DMS53 treated with DMSO at 0.1 percent for 48 hours (cell line): ENCODE data around the gene RETSAT.
"Not testable (repeated sequence)": the region's sequence is repeated elsewhere in the genome, so short reads cannot be mapped to it uniquely, and the experiment has no call there.

Experiments
- DNase-seq: peaks from one replicate; lab custom pipeline; 2025; ENCODE audit not compliant: unreplicated experiment; lab: John Stamatoyannopoulos, UW

RETSAT gene

GRCh38 chr2:85354286-85355072 is at the start of gene RETSAT, which contains the start of gene ELMOD3:
Gene RETSAT, minus strand, starts transcription at chr2:85354528. Its CDS starts 21 bp downstream, at chr2:85354507.
Gene ELMOD3, plus strand, starts transcription at chr2:85354769. Its CDS starts 2,430 bp downstream, at chr2:85357199.
- peak; percentile 99 for DNase-seq

GRCh38 chr2:85401844-85402243 is 47.5 kb upstream of the RETSAT start:
- no peak for DNase-seq

GRCh38 chr2:85401464-85401805 is 47.1 kb upstream of the RETSAT start:
- no peak for DNase-seq

GRCh38 chr2:85400541-85401463 is 46.5 kb upstream of the RETSAT start:
- DNase-seq, result no peak

- DNase-seq, result peak; percentile 10
These were observed 45.7 kb upstream of the RETSAT start for GRCh38 chr2:85400023-85400422.

- no peak for DNase-seq
These were observed 44.8 kb upstream of the RETSAT start for GRCh38 chr2:85399183-85399455.

GRCh38 chr2:85398426-85399182 is 44.3 kb upstream of the RETSAT start:
- no peak for DNase-seq

- no peak for DNase-seq
These were observed 43.6 kb upstream of the RETSAT start for GRCh38 chr2:85397925-85398331.

GRCh38 chr2:85396531-85397470 is 42.5 kb upstream of the RETSAT start:
- DNase-seq, result peak; percentile 49

GRCh38 chr2:85395912-85396475 is 41.7 kb upstream of the RETSAT start:
- DNase-seq, result no peak

GRCh38 chr2:85394976-85395375 is 40.6 kb upstream of the RETSAT start:
- no peak for DNase-seq

- DNase-seq, result no peak
These were observed 39.9 kb upstream of the RETSAT start for GRCh38 chr2:85394261-85394681.

- no peak for DNase-seq
These were observed 39.5 kb upstream of the RETSAT start for GRCh38 chr2:85393836-85394235.

GRCh38 chr2:85390941-85391669 is 36.8 kb upstream of the RETSAT start:
- no peak for DNase-seq

GRCh38 chr2:85388878-85389538 is 34.7 kb upstream of the RETSAT start:
- DNase-seq, result no peak

GRCh38 chr2:85387754-85388153 is 33.4 kb upstream of the RETSAT start:
- no peak for DNase-seq

- DNase-seq, result no peak
These were observed 31.4 kb upstream of the RETSAT start for GRCh38 chr2:85385746-85386145.

GRCh38 chr2:85383850-85384249 is 29.5 kb upstream of the RETSAT start:
- DNase-seq, result no peak

- DNase-seq, result not testable (repeated sequence)
These were observed 28.8 kb upstream of the RETSAT start for GRCh38 chr2:85383151-85383550.
